ENCODE results near the gene ADAM15.

ADAM15 gene

GRCh38 chr1:155099331-155099730 is 48.2 kb downstream of the ADAM15 start:
- H3K27me3 Mint-ChIP-seq (ENCODE audit: low read depth, poor library complexity) = peaks cover 12% of the 10 kb centered on the region
- H3K36me3 Mint-ChIP-seq (ENCODE audit: low read depth) = no peaks in the 10 kb centered on the region
- no peaks in the 10 kb centered on the region for H3K9me3 Mint-ChIP-seq
- no peak for TF ChIP-seq CTCF (IDR thresholded peaks at IDR 0.05)
- H3K4me3 Mint-ChIP-seq = no peak overlapping the region
- H3K4me1 Mint-ChIP-seq = peaks cover 14% of the 10 kb centered on the region
- no peak overlapping the region for H3K27ac Mint-ChIP-seq
- DNase-seq = no peak

GRCh38 chr1:155103325-155103724 is 52.2 kb downstream of the ADAM15 start:
- no peak for TF ChIP-seq CTCF (IDR thresholded peaks at IDR 0.05)
- H3K4me3 Mint-ChIP-seq = no peak overlapping the region
- no peak overlapping the region for H3K27ac Mint-ChIP-seq
- H3K27me3 Mint-ChIP-seq (ENCODE audit: low read depth, poor library complexity) = peaks cover 26% of the 10 kb centered on the region
- H3K36me3 Mint-ChIP-seq (ENCODE audit: low read depth) = no peaks in the 10 kb centered on the region
- H3K9me3 Mint-ChIP-seq = no peaks in the 10 kb centered on the region
- H3K4me1 Mint-ChIP-seq = no peaks in the 10 kb centered on the region
- DNase-seq = no peak

GRCh38 chr1:155104605-155105534 is 53.8 kb downstream of the ADAM15 start:
- peaks cover 31% of the 10 kb centered on the region for H3K27me3 Mint-ChIP-seq (ENCODE audit: low read depth, poor library complexity)
- no peaks in the 10 kb centered on the region for H3K9me3 Mint-ChIP-seq
- H3K36me3 Mint-ChIP-seq (ENCODE audit: low read depth) = no peaks in the 10 kb centered on the region
- DNase-seq = no peak
- no peak for TF ChIP-seq CTCF (IDR thresholded peaks at IDR 0.05)
- no peak overlapping the region for H3K27ac Mint-ChIP-seq
- no peak overlapping the region for H3K4me3 Mint-ChIP-seq
- H3K4me1 Mint-ChIP-seq = no peaks in the 10 kb centered on the region

GRCh38 chr1:155105604-155106011 is 54.5 kb downstream of the ADAM15 start:
- Mint-ChIP-seq H3K4me3 (no peak overlapping the region), H3K27ac (no peak overlapping the region), H3K36me3 (ENCODE audit: low read depth) (no peaks in the 10 kb centered on the region), H3K27me3 (ENCODE audit: low read depth, poor library complexity) (peaks cover 31% of the 10 kb centered on the region), H3K9me3 (no peaks in the 10 kb centered on the region), H3K4me1 (peaks cover 6% of the 10 kb centered on the region)
- TF ChIP-seq CTCF (IDR thresholded peaks at IDR 0.05) = no peak
- DNase-seq = no peak

GRCh38 chr1:155106862-155107261 is 55.7 kb downstream of the ADAM15 start:
- TF ChIP-seq CTCF (IDR thresholded peaks at IDR 0.05) = no peak
- Mint-ChIP-seq H3K36me3 (ENCODE audit: low read depth) (no peaks in the 10 kb centered on the region), H3K4me3 (no peak overlapping the region), H3K27ac (no peak overlapping the region), H3K27me3 (ENCODE audit: low read depth, poor library complexity) (peaks cover 27% of the 10 kb centered on the region), H3K9me3 (no peaks in the 10 kb centered on the region), H3K4me1 (peaks cover 19% of the 10 kb centered on the region)
- DNase-seq = no peak
